RPMI8226 (cell line): ENCODE data around the gene IMPDH2.
"Not testable (repeated sequence)": the region's sequence is repeated elsewhere in the genome, so short reads cannot be mapped to it uniquely, and the experiment has no call there.

Source experiments
- DNase-seq: peaks from one replicate; pipeline ENCODE4 v3.0.0-alpha.2; 2015

Gene IMPDH2

DNA sequence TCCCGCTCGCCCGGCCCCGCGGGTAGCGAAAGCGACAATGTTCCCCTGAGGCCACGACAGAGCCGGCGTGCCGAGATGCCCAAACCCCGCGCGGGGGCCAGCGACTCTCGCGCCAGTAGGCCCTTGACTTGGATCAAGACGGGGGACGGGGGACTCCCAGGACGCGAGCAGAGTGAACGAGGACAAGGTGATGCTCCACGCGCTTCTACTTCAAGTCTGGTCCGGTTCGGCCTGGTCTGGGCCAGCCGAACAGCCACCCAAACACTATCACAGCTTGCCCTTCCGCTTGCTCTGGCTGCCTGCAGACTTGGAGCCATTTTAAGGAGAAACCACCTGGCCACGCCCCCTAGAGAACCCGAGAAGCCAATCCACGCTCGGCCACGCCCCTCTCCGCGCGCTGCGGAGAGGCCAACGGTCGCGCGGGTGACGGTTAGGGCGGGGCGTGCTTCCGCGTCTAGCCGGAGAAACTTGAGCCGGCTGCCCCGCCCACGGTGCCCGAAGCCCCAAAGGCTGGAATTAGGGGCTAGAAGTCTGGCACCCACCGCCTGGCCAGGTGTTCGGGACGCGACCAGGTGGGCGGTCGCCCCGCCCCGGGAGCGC, 7.9 kb downstream of the IMPDH2 start:
- peak; percentile 99 for DNase-seq

DNA sequence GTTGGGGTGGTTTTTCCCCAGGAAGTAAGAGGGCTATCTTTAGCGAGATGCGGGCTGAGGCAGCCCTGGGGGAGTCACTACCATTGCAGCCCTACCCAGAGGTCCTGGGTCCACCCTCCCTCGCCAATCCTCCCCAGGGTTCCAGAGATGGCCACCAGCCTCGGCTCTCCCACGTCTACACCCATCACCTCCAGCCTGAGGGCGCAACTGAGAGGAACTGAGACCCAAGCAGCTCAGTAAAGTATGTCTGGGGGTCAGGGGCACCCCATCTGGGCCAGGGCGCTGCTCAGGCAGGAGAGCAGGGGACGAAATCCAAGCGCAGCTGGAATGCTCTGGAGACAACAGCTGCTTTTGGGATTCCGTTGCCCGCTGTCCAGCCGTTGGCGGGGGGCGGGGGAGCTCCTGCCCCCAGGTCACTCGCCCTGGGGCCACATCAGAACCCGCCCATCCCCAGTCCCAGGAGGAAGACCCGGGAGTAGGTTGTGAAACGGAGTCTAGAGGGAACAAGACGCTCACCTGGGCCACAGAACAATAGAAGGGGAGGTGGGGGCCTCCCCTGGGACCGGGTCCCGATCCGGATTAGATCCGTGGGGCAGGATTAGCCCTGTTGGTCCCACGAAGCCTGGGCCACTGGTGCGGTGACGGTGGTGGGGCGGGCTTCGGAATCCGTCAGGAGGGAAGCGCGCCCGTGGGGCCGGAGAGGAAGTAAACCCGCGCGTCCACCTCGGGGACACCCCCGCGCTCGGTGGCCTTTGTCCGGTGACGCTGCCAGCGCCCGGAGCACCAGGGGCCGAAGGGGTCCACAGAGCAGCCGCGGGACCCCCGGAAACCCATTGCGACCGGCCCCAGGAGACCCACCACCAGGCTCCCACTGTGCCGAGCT, 8.6 kb downstream of the IMPDH2 start:
- DNase-seq, result peak; percentile 62

DNA sequence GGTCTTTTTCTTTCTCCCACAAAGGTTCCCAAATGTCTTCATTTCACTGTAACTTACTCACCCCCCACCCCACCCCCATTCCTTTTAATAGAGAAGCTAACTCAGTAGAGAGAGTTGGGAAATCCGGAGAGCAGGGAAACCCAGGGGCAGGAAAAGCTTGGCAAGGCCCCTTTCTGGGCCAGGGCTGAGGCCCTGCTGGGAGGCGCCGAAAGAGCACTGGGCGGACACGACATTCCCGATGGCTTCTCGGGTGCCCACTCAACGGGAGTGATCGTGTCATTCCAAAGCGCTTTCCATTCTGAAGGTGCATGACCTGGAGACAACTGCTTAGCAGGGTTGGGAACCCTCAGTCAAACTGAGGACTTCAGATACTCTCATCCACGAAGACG, 9.3 kb downstream of the IMPDH2 start:
- DNase-seq, result no peak

DNA sequence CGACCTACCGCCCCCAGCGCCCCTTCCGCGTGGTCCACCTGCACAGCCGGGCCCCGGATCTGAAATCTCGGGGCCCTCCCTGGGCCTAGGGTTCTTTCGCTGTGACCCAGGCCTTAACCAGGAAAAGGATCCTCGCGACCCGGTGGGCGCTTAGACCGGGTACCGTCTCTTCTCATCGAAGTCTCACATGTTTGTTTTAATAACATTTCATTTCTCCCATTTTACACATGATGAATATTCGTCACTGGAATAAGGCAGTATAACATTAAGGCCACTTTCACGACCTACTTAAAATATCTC, 10.5 kb downstream of the IMPDH2 start:
- DNase-seq, result no peak

DNA sequence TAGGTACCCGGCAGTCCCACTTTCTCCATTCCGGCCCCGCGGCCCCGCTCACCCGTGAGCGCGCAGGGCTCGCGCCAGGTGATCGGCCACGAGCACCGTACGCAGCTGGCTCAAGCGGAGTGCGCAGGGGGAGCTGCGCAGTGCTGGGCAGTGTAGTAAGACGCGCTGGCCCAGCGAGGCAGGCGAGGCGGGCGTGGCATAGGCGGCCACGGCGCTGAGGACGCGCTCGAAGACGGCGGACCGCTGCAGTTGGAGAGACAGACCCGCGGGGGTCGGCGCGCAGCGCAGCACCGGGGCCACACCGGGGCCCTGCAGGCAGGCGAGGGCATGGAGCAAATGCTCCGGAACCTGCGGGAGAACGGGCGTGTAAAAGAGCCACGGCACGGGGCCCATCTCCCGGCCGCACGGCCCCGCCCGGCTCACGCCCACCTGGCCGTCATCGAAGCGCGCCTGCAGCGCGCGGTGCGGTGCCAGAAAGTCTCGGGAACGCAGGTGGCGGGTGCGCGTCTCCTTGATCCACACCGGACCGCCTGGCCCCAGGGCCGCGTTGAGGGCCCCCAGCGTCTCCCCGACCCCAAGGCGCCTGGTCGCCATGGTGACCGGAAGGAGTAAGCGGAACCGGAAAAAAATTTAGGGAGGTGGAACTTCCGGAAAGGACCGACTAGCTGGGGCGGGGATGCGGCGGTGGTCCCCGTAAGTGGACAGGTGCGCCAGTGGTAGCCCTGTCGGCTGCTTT, 11.1 kb downstream of the IMPDH2 start, which contains the start of gene DALRD3:
Gene DALRD3, minus strand, starts transcription at position 610 of the 736 bp plus-strand sequence. Its CDS starts 16 bp downstream, at position 594.
- peak; percentile 77 for DNase-seq

DNA sequence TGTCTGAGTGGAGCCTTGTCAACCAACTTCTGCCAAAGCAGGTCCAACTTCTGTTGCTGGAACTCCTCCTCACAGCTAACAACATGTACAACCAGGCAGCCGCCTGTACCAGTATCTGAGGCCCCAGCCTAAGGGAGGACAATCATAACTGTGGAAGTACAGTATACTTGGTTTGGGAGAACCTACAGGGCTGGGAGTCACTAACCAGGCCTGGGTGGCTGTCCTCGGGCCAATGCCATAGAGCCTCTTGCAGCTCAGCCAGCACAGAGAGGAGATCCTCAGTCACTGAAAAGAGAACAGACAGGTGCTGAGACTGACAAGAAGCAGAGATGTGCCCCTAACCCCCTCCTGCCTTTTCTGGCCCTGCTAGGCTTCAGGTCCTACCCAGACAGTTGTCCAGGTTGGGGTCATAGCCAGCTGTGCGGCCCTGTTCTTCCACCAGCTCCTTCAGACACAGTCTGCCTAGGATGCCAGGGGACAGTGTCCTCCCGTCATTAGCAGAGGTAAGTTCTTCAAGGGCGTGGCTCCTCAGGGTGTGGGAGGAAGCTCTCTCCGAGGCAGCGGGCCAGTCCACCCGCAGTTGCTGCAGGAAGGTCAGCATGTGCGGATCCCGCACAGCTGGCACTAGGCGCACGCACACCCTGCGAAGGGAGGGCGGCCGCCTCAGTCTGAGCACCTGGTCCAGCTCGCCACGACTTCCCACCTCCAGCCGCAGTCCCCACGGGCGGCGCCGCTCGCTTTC, 11.8 kb downstream of the IMPDH2 start:
- DNase-seq, result peak; percentile 78

DNA sequence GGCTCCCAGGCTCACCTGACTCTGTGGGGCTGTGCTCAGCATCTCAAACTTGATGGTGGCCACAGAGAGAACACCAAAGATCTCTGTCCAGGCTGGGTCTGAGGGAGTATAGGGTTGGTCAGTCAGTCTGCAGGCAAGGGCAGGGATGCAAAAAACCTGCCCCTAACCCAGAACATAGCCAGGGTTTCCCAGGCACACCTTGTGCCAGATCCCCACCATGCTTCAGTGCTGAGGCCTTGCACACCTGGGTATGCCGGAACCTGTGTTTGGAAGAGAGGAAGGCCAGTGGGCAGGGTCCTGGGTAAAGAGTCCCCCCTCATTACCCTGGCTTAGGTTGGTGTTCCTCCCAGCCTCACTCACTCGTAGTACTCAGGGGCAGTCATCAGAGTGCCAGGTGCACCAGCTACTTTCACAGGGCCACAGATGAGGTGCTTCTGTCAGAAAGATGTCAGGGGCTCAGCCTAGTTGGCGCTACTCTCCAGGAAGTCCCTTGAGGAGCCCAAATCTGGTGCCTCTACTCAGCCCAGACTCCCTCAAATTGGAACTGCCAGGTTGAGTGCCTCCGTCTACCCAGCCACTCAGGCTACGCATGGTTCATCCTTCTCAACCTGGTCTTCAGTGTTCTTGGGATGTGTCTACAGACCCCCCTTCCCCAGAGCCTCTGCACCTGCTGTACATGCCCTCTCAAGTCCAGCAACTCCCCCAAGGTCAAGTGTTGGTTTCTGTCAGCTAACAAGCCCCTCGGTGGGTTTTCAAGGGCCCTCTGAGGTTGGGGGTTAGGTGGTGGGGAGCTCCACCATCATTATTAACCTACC, 12.6 kb downstream of the IMPDH2 start:
- no peak for DNase-seq

DNA sequence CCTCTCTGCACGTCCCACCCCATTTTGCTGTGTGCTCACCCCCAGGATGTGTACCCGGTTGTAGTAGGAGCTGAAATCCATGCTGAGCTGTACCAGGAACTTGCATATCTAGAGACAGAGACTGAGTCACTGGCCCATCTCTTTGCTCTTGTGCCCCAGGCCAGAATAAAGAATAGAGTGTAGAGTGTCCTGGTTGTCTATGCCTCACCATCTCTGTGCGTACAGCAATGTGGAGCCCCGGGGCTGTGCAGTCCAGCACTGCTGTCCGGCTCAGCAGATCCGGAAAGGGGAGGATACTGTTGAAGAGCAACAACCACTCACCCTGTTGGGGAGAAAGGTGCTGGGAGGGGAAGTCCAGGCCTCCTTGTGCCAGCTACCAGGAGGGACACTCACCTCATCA, 13.4 kb downstream of the IMPDH2 start:
- DNase-seq, result no peak

DNA sequence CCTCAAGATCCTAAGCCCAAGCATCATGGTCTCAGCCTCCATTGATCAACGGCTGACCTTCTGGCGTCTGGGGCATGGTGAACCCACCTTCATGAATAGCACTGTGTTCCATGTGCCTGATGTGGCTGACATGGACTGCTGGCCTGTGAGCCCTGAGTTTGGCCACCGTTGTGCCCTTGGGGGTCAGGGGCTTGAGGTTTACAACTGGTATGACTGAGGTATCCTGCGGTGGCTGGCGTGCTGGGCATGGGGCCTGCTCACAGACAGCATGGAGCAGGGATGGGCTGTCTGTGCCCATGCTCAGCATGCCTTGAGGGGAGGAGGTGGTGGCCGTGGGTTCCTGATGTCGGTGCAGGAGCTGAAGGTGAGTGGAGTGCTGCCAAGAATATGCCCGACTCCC, 14.1 kb downstream of the IMPDH2 start:
- no peak for DNase-seq

DNA sequence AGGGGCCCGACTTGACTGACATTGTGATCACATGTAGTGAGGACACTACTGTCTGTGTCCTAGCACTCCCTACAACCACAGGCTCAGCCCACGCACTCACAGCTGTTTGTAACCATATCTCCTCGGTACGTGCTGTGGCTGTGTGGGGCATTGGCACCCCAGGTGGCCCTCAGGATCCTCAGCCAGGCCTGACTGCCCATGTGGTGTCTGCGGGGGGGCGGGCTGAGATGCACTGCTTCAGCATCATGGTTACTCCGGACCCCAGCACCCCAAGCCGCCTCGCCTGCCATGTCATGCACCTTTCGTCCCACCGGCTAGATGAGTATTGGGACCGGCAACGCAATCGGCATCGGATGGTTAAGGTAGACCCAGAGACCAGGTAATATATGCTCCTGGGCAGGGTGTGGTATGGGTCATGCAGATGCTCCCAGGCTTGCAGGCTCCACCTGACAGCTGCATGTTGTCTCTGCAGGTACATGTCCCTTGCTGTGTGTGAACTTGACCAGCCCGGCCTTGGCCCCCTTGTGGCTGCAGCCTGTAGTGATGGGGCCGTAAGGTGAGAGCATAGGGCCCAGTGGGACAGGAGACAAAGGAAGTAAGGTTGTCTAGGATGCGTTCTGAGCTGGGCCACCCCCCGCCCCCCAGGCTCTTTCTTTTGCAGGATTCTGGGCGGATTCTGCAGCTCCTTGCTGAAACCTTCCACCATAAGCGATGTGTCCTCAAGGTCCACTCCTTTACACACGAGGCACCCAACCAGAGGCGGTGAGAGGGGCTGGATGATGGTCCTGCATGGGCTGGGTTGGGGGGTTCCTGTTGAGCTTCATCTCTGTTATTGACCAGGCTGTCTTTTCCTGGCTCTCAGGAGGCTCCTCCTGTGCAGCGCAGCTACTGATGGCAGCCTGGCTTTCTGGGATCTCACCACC, 15.2 kb downstream of the IMPDH2 start:
- peak; percentile 68 for DNase-seq

DNA sequence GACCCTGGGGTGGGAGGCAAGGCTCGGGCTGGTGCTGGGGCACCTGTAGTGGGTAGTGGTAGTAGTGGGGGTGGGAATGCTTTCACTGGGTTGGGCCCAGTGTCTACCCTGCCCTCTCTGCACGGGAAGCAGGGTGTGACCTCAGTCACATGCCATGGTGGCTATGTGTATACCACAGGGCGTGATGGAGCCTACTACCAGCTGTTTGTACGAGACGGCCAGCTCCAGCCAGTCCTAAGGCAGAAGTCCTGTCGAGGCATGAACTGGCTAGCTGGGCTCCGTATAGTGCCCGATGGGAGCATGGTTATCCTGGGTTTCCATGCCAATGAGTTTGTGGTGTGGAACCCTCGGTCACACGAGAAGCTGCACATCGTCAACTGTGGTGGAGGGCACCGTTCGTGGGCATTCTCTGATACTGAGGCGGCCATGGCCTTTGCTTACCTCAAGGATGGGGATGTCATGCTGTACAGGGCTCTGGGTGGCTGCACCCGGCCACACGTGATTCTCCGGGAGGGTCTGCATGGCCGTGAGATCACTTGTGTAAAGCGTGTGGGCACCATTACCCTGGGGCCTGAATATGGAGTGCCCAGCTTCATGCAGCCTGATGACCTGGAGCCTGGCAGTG, 16.0 kb downstream of the IMPDH2 start:
- DNase-seq, result no peak

DNA sequence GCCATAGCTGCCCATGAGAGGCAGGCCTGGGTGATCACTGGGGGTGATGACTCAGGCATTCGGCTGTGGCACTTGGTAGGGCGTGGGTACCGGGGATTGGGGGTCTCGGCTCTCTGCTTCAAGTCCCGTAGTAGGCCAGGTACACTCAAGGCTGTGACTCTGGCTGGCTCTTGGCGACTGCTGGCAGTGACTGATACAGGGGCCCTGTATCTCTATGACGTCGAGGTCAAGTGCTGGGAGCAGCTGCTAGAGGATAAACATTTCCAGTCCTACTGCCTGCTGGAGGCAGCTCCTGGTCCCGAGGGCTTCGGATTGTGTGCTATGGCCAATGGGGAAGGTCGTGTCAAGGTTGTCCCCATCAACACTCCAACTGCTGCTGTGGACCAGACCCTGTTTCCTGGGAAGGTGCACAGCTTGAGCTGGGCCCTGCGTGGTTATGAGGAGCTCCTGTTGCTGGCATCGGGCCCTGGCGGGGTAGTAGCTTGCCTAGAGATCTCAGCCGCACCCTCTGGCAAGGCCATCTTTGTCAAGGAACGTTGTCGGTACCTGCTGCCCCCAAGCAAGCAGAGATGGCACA, 16.7 kb downstream of the IMPDH2 start:
- DNase-seq, result no peak

DNA sequence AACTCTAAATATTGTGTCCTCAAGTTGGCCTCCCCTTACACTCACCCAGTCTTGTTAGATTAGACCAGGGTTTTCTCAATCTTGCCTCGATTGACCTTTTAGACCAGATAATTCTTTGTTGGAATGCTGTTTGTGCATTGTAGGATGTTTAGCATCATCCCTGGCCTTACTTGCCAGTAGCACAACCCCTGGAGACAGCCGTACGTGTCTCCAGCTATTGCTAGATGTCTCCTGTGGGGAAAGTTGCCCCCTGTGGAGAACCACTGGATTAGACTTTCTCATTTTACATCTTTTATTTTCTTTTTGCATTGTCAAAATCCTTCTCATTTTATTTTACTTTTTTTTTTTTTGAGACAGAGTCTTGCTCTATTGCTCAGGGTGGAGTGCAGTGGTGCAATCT, 19.8 kb downstream of the IMPDH2 start:
- DNase-seq, result no peak

DNA sequence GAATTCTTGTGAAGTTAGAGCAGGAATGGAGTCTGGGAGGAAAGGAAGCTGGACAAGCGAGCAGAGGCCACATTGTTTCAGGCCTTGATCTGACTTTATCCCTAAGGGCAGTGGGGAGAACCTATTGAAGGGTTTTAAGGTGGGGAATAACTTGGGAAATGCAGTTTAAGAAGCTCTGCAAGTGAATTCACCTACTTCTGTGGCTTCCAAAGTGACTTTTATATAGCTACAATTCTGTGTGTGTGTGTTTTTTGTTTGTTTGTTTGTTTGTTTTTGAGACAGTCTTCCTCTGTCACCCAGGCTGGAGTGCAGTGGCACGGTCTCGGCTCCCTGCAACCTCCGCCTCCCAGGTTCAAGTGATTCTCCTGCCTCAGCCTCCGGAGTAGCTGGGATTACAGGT, 20.6 kb downstream of the IMPDH2 start:
- DNase-seq, result not testable (repeated sequence)

DNA sequence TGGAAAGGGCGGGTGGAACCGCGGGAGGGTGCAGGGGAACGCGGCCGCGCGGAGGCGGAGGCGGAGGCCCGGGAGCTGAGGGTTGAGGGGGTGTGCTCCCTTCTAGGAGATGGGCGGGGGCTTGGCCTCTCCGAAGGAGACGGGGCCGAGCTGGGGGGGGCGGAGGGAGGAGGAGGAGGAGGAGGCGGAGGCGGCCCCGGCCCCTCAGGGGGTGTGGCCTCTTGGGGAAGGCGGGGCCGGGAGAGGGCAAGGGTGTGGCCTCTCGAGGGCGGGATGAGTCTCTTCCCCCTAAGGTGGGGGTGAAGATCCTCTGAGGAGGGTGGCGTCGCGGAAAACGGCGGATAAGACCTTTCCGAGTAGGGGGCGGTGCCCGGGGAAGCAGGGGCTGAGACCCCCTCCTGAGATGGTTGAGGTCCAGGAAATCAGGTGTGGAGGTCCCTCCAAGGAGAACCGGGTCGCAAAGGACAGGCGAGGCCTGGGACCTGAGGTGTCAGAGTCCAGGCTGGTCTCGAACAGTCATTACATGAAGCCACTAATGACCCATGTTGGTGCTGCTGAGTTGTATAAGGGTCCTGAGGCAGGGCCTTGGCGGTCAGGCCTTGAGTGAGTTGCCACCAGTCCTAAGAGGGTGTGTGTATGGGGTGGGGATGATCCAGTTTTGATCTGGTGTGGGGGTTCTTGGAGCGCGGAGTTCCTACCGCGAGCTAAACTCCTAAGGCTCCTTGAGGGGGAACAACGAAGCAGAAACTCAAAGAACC, 21.2 kb downstream of the IMPDH2 start:
- DNase-seq, result peak; percentile 94

DNA sequence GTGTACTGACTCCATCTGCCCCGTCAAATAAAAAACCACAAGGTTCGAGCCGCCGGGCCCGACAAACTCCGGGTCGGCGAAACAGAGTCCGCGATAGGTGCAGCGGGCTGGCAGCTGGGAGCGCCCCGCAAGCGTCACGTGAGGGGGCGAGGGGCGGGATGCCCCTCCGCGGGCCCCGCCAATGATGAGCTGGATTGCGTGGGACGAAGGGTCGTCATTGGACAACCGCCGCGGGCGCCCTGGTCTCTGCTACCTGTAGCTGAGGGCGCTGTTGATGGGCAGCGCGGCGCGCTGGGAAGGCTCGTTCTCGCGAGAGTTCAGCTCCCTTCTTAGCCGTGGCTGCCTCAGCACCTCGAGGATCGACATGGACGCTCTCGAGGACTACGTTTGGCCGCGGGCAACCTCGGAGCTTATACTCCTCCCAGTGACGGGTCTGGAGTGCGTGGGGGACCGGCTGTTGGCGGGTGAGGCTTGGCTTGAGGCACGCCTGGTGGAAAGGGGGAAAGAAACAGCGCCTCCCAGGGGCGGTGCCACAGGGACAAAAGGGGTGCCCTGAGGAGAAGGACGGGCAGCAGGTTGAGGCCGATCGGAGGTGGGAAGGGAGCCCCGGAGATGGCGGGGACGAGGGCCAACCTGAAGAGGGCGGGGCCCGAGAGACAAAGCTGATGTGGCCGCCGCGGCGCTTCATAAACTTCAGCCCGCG, 22.0 kb downstream of the IMPDH2 start, which contains the start of gene WDR6:
Gene WDR6, plus strand, starts transcription at position 324 of the 703 bp plus-strand sequence. Its CDS starts 41 bp downstream, at position 365.
- DNase-seq, result peak; percentile 98

DNA sequence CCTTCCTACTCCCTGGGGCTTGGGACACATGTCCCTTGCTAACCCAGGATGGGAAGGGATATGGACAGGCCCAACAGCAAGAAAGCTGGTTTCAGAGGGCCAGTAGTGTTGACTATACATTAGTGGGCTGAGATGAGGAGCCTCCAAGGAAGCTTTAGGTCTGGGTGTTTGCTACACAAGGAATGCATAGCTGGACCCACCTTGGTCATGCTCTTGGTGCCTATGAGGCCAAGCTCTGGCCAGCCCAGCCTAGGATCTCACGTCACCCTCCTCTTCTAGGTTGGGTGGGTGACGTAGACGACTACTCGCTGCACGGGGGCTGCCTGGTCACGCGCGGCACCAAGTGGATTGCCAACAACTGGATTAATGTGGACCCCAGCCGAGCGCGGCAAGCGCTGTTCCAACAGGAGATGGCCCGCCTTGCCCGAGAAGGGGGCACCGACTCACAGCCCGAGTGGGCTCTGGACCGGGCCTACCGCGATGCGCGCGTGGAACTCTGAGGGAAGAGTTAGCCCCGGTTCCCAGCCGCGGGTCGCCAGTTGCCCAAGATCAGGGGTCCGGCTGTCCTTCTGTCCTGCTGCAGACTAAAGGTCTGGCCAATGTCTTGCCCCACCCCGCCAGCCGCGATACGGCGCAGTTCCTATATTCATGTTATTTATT, 22.7 kb downstream of the IMPDH2 start:
- no peak for DNase-seq

DNA sequence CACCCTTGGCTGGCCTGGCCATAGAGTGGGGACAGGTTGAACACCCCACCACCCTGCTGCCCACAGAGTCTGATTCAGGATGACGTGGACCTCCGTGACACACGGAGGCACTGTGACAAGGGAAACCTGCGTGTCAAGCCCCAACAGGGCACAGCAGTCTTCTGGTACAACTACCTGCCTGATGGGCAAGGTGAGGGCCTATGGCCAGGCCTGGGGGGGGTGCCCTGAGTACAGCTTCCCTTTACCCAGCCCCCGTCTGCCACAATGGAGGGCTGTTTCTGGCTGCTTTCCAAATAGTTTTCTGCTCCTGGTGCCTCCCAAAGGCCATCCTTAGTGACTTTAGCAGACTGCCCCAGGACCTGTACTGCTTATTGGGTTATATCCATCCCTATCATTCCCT, 23.2 kb downstream of the IMPDH2 start:
- no peak for DNase-seq
